Keratinocyte (primary cell): Measurements from ENCODE around the gene RET. TPM values are rescaled to one million over a fixed set of nuclear protein-coding genes. Genes with fewer than 3 reads are reported as not detected.

Source experiments
- DNase-seq: peaks from one replicate; pipeline ENCODE4 v3.0.0-alpha.2; 2011; ENCODE audit warnings: low read depth, missing footprints, low spot score
- FAIRE-seq: peaks from 2 replicates; lab custom pipeline; 2011; peaks lifted over from hg19 to GRCh38; lab: Jason Lieb, UNC
- H2AFZ ChIP-seq: 2 replicates; pipeline ENCODE4 v1.6.0; 2012; ENCODE audit warnings: low read length, control low read depth, inconsistent platforms; ENCODE audit not compliant: control insufficient read depth
- H3K27ac ChIP-seq: 2 replicates; pipeline ENCODE4 v1.5.1; 2011; ENCODE audit warnings: low read length; ENCODE audit not compliant: control insufficient read depth, insufficient read depth
- H3K27me3 ChIP-seq: 3 replicates; pipeline ENCODE4 v1.6.0; 2011; ENCODE audit warnings: low read length; ENCODE audit not compliant: control insufficient read depth, insufficient read depth; ENCODE audit errors: extremely low read depth
- H3K36me3 ChIP-seq, 2 experiments: 2 replicates in 1 of 2; 3 replicates in 1 of 2; pipeline ENCODE4 v1.5.1; 2011; ENCODE audit warnings: low read length in 2 of 2, mild to moderate bottlenecking in 1 of 2; ENCODE audit not compliant: control insufficient read depth in 2 of 2, insufficient read depth in 2 of 2; ENCODE audit errors: extremely low read depth in 1 of 2
- H3K4me1 ChIP-seq: 3 replicates; pipeline ENCODE4 v1.5.1; 2011; ENCODE audit warnings: low read length; ENCODE audit not compliant: control insufficient read depth, insufficient read depth; ENCODE audit errors: extremely low read depth
- H3K4me2 ChIP-seq: 3 replicates; pipeline ENCODE4 v1.6.0; 2011; ENCODE audit warnings: low read depth, low read length; ENCODE audit not compliant: control insufficient read depth, insufficient read depth; ENCODE audit errors: extremely low read depth
- H3K4me3 ChIP-seq, 3 experiments: fragments of 200-600 bp in 1 of 3; sonication (generic) in 1 of 3; 2 replicates in 2 of 3; 3 replicates in 1 of 3; pipeline ENCODE4 v1.5.1; 2011 to 2016; ENCODE audit warnings: low read length in 3 of 3, mild to moderate bottlenecking in 3 of 3, control low read depth in 2 of 3, inconsistent platforms in 1 of 3, low read depth in 1 of 3, mixed read lengths in 1 of 3, mixed run types in 1 of 3, moderate library complexity in 1 of 3; ENCODE audit not compliant: control insufficient read depth in 2 of 3, insufficient read depth in 2 of 3; ENCODE audit errors: extremely low read depth in 1 of 3
- H3K79me2 ChIP-seq: 2 replicates; pipeline ENCODE4 v1.6.0; 2012; ENCODE audit warnings: low read length; ENCODE audit not compliant: control insufficient read depth, insufficient read depth
- H3K9ac ChIP-seq: 3 replicates; pipeline ENCODE4 v1.6.0; 2011; ENCODE audit warnings: low read length; ENCODE audit not compliant: control insufficient read depth, insufficient read depth; ENCODE audit errors: extremely low read depth
- H3K9me1 ChIP-seq: 3 replicates; pipeline ENCODE4 v1.6.0; 2011; ENCODE audit warnings: low read length; ENCODE audit not compliant: control insufficient read depth, insufficient read depth; ENCODE audit errors: extremely low read depth
- H3K9me3 ChIP-seq: 2 replicates; pipeline ENCODE4 v1.5.1; 2012; ENCODE audit warnings: low read depth, low read length; ENCODE audit not compliant: control insufficient read depth
- H4K20me1 ChIP-seq: 3 replicates; pipeline ENCODE4 v1.6.0; 2011; ENCODE audit warnings: low read length; ENCODE audit not compliant: control insufficient read depth, insufficient read depth; ENCODE audit errors: extremely low read depth
- EZH2 ChIP-seq: IDR thresholded peaks from one replicate; pipeline ENCODE4 v1.6.1; 2012; ENCODE audit warnings: inconsistent platforms, mild to moderate bottlenecking, low read length, moderate library complexity
- dilution Hi-C: fragments of 300-500 bp; cut with MboI; formaldehyde crosslinking; loops from one replicate; pipeline ENCODE4 v1.7.0; 2020; ENCODE audit warnings: low sequenced_read_pairs; ENCODE audit not compliant: extremely low pct_ligation_motif_present
- polyA plus RNA-seq, 5 experiments: library from polyadenylated mRNA; depleted of rRNA in 3 of 5; stranded (reverse) in 3 of 5; stranded (forward) in 1 of 5; unstranded in 1 of 5; fragments of >200 nt; gene quantifications; 1 replicate in 1 of 5; 2 replicates in 3 of 5; 3 replicates in 1 of 5; pipeline versions ENCODE4 v1.2.1 to v1.2.3, GENCODE V29; 2011 to 2012; ENCODE audit warnings: missing spikeins in 2 of 5, low read depth in 1 of 5, low replicate concordance in 1 of 5
- TF ChIP-seq, protein P1 (sequence below), 3 experiments: IDR thresholded peaks in 1 of 3; conservative IDR thresholded peaks in 1 of 3; optimal IDR thresholded peaks in 1 of 3; 2 replicates in 2 of 3; 3 replicates in 1 of 3; pipeline versions ENCODE3 to v1.5.1; 2011; ENCODE audit warnings: low read length in 3 of 3, mild to moderate bottlenecking in 3 of 3, moderate library complexity in 2 of 3, control low read depth in 1 of 3, inconsistent platforms in 1 of 3; ENCODE audit not compliant: insufficient read depth in 2 of 3; ENCODE audit errors: extremely low read depth in 1 of 3

RET gene
- polyA plus RNA-seq, 1 donor (not counting 4 experiments of a cell fraction or from before 2014, with no cell fraction given), result 0.21 TPM

DNA sequence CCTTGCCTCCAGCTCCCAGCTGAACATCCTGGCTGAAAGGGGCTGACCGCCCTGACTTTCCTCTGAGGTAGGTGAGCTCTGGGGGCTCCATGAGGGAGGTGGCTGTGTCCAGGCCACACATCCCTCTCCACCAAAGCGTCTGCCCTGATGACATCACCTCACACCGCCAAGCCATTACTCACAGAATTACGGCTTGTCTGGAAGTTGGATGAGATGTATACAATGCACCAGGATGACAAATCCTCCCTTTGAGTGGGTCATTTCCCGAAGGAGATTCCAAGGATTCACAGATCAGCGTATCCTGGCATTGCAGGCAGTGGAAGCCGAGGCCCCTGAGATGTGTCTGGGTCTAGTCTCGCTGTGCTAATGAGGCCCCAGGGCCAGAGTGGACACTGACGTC is 15.1 kb upstream of the RET start:
- H3K27ac ChIP-seq, result no peak overlapping the region
- no peaks in the 10 kb centered on the region for H3K36me3 ChIP-seq
- no peaks in the 10 kb centered on the region for H4K20me1 ChIP-seq
- FAIRE-seq (no peak), DNase-seq (no peak)
- TF ChIP-seq, protein P1, sequence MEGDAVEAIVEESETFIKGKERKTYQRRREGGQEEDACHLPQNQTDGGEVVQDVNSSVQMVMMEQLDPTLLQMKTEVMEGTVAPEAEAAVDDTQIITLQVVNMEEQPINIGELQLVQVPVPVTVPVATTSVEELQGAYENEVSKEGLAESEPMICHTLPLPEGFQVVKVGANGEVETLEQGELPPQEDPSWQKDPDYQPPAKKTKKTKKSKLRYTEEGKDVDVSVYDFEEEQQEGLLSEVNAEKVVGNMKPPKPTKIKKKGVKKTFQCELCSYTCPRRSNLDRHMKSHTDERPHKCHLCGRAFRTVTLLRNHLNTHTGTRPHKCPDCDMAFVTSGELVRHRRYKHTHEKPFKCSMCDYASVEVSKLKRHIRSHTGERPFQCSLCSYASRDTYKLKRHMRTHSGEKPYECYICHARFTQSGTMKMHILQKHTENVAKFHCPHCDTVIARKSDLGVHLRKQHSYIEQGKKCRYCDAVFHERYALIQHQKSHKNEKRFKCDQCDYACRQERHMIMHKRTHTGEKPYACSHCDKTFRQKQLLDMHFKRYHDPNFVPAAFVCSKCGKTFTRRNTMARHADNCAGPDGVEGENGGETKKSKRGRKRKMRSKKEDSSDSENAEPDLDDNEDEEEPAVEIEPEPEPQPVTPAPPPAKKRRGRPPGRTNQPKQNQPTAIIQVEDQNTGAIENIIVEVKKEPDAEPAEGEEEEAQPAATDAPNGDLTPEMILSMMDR (optimal IDR thresholded peaks at IDR 0.05 in 1 of 3, IDR thresholded peaks at IDR 0.05 in 1 of 3, conservative IDR thresholded peaks at IDR 0.05 in 1 of 3; ENCODE audit: extremely low read depth in 1 of 3, insufficient read depth in 2 of 3, low read length in 3 of 3), result no peak
- TF ChIP-seq EZH2, result no peak
- H3K9me3 ChIP-seq, result no peaks in the 10 kb centered on the region
- no peak overlapping the region for H2AFZ ChIP-seq
- H3K79me2 ChIP-seq, result no peaks in the 10 kb centered on the region
- peaks cover 5% of the 10 kb centered on the region for H3K27me3 ChIP-seq
- H3K9ac ChIP-seq, result no peak overlapping the region
- H3K9me1 ChIP-seq, result no peaks in the 10 kb centered on the region
- no peak overlapping the region for H3K4me2 ChIP-seq
- H3K4me1 ChIP-seq, result no peaks in the 10 kb centered on the region
- H3K4me3 ChIP-seq, result no peak overlapping the region
- dilution Hi-C loops, result no loop called here

DNA sequence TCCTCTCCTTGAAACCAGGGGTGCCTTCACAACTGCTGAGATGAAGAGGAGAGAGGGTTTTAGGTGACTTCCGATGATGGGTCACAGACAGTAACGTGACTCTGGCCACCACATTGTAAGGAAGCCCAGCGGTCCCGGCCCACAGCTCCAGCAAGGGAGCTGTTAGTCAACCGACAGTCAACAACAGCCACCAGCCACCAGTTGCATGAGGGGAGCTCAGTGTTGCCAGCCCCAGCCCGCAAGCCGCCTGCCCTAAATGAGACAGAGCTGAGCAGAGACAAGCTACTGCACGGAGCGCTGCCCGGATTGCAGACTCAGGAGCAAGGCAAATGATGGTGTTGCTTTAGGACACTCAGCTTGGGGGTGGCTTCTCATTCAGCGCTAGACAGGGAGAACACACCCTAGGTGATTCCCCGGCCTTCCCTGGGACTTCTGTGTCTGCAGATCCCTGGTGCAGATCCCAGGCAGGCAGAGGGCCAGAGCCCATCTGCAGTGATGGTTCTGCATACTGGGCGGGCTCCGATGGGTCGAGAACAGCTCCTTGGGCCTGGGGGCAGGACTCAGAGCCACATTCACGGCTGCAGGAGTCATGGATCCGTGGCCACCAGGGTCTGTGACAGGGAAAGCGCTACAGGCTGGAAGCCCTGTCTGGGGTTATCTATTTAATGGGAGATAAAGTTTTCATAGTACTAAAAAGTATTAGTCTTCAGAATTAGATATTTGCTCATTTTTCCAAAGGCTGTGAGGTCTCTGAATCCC is 14.3 kb upstream of the RET start:
- dilution Hi-C loops, result no loop called here

More for the DNA sequence above, 14.3 kb upstream of the RET start:
- Histone ChIP-seq H3K9me3 (no peaks in the 10 kb centered on the region), H3K27me3 (peaks cover 5% of the 10 kb centered on the region), H4K20me1 (no peaks in the 10 kb centered on the region), H3K4me3 (no peak overlapping the region), H3K4me2 (no peak overlapping the region), H3K9me1 (no peaks in the 10 kb centered on the region), H3K4me1 (no peaks in the 10 kb centered on the region), H3K9ac (no peak overlapping the region), H3K27ac (no peak overlapping the region), H3K36me3 (no peaks in the 10 kb centered on the region), H3K79me2 (no peaks in the 10 kb centered on the region), H2AFZ (no peak overlapping the region)
- FAIRE-seq (no peak), DNase-seq (no peak)
- TF ChIP-seq, protein P1 (optimal IDR thresholded peaks at IDR 0.05 in 1 of 3, IDR thresholded peaks at IDR 0.05 in 1 of 3, conservative IDR thresholded peaks at IDR 0.05 in 1 of 3; ENCODE audit: extremely low read depth in 1 of 3, insufficient read depth in 2 of 3, low read length in 3 of 3), result no peak
- no peak for TF ChIP-seq EZH2
